GM12878 (cell line): ENCODE results near the gene RANBP17. TPM values are rescaled to one million over a fixed set of nuclear protein-coding genes. Genes with fewer than 3 reads are reported as not detected.

Source experiments
- ATAC-seq: fragments of 200-7000 bp; cut with Tn5 transposase; 3 replicates; pipeline ENCODE4 v1.9.1; 2020; ENCODE audit warnings: mild to moderate bottlenecking, moderate library complexity
- BruUV-seq: library from RNA; stranded (reverse); fragments of 400-500 nt; replicated peaks from 2 replicates; lab custom pipeline; 2021; lab: Mats Ljungman, UMichigan
- CTCF ChIA-PET: fragments of 300-600 bp; sonication (Branson Sonifier 250); formaldehyde crosslinking; extraction: SDS; loops from one replicate; lab custom pipeline; 2021; ENCODE audit warnings: inconsistent platforms; lab: Yijun Ruan, JAX
- POLR2A ChIA-PET: fragments of 350-600 bp; formaldehyde crosslinking; extraction: SDS; loops from one replicate; lab custom pipeline; 2021; ENCODE audit warnings: inconsistent platforms; lab: Charles Lee
- RAD21 ChIA-PET: fragments of 300-600 bp; sonication (Branson Sonifier 250); formaldehyde crosslinking; loops from one replicate; lab custom pipeline; 2023; ENCODE audit warnings: antibody characterized with exemption; ENCODE audit not compliant: unreplicated experiment; lab: Charles Lee
- SMC1A ChIA-PET: fragments of 300-600 bp; sonication (Branson Sonifier 250); formaldehyde crosslinking; loops from one replicate; lab custom pipeline; 2023; ENCODE audit not compliant: unreplicated experiment, uncharacterized antibody; lab: Charles Lee
- DNase-seq: peaks from one replicate; pipeline ENCODE4 v3.0.0-alpha.2; 2011; ENCODE audit warnings: low read depth, low spot score
- FAIRE-seq: peaks from 3 replicates; lab custom pipeline; 2011; peaks lifted over from hg19 to GRCh38; lab: Jason Lieb, UNC
- H2AFZ ChIP-seq: 2 replicates; pipeline ENCODE4 v1.6.0; 2011; ENCODE audit warnings: low read depth, low read length, control low read depth; ENCODE audit not compliant: control insufficient read depth
- H3K27ac ChIP-seq: 2 replicates; pipeline ENCODE4 v1.5.1; 2011; ENCODE audit warnings: control low read depth; ENCODE audit not compliant: control insufficient read depth, insufficient read depth
- H3K27me3 ChIP-seq, 2 experiments: replicated peaks in 1 of 2; 2 replicates each; pipeline versions ENCODE4 v1.6.0 to v1.6.1; 2011; ENCODE audit warnings: low read length in 1 of 2; ENCODE audit not compliant: control insufficient read depth in 2 of 2, insufficient read depth in 2 of 2
- H3K36me3 ChIP-seq, 2 experiments: 2 replicates each; pipeline ENCODE4 v1.5.1; 2011; ENCODE audit warnings: low read length in 1 of 2; ENCODE audit not compliant: control insufficient read depth in 2 of 2, insufficient read depth in 2 of 2
- H3K4me1 ChIP-seq: 2 replicates; pipeline ENCODE4 v1.6.1; 2011; ENCODE audit warnings: mild to moderate bottlenecking, low read length, moderate library complexity, mixed read lengths; ENCODE audit not compliant: control insufficient read depth, insufficient read depth
- H3K4me2 ChIP-seq: 2 replicates; pipeline ENCODE4 v1.6.0; 2011; ENCODE audit warnings: control low read depth; ENCODE audit not compliant: control insufficient read depth, insufficient read depth
- H3K4me3 ChIP-seq: fragments of 200-600 bp; sonication (generic); 2 replicates; pipeline ENCODE4 v1.5.1; 2016
- H3K79me2 ChIP-seq: 2 replicates; pipeline ENCODE4 v1.6.0; 2011; ENCODE audit warnings: low read length; ENCODE audit not compliant: control insufficient read depth, insufficient read depth
- H3K9ac ChIP-seq: 2 replicates; pipeline ENCODE4 v1.8.0; 2011; ENCODE audit warnings: low read length, control low read depth, mixed read lengths; ENCODE audit not compliant: control insufficient read depth, insufficient read depth
- H3K9me3 ChIP-seq: replicated peaks from 3 replicates; pipeline ENCODE4 v1.5.1; 2011; ENCODE audit warnings: mild to moderate bottlenecking, low read length; ENCODE audit not compliant: control insufficient read depth, insufficient read depth
- H4K20me1 ChIP-seq: 2 replicates; pipeline ENCODE4 v1.6.0; 2011; ENCODE audit not compliant: control insufficient read depth, insufficient read depth
- CBFB ChIP-seq: IDR thresholded peaks from 2 replicates; pipeline ENCODE4 v1.6.1; 2016; ENCODE audit warnings: antibody characterized with exemption, low read depth
- CBX3 ChIP-seq: fragments of 200-600 bp; sonication (generic); IDR thresholded peaks from 2 replicates; pipeline ENCODE4 v1.6.1; 2016; ENCODE audit warnings: low read depth, borderline replicate concordance
- CBX5 ChIP-seq: sonication (generic); IDR thresholded peaks from 2 replicates; pipeline ENCODE4 v1.6.1; 2016; ENCODE audit warnings: low read depth, moderate library complexity, mild to moderate bottlenecking, inconsistent platforms
- CEBPB ChIP-seq, 2 experiments: fragments of 150-350 bp in 1 of 2; IDR thresholded peaks; 2 replicates each; pipeline ENCODE4 v1.6.1; 2012 to 2014; ENCODE audit warnings: low read depth in 2 of 2, low read length in 2 of 2, borderline replicate concordance in 1 of 2, inconsistent platforms in 1 of 2
- CHD1 ChIP-seq: IDR thresholded peaks from 2 replicates; pipeline ENCODE4 v1.6.1; 2012; ENCODE audit warnings: low read depth, low read length, improper control_type of control experiment
- E2F8 ChIP-seq: fragments of 450-650 bp; IDR thresholded peaks from 2 replicates; pipeline ENCODE4 v1.6.1; 2018; ENCODE audit warnings: mild to moderate bottlenecking, low read depth, moderate library complexity; ENCODE audit not compliant: partially characterized antibody
- IRF4 ChIP-seq: IDR thresholded peaks from 2 replicates; pipeline ENCODE4 v1.6.1; 2011; ENCODE audit warnings: low read depth, low read length
- IRF5 ChIP-seq: fragments of 450-650 bp; IDR thresholded peaks from 2 replicates; pipeline ENCODE4 v1.6.1; 2017; ENCODE audit warnings: borderline replicate concordance
- JUNB ChIP-seq: IDR thresholded peaks from 2 replicates; pipeline ENCODE4 v1.6.1; 2016; ENCODE audit warnings: antibody characterized with exemption, mild to moderate bottlenecking
- JUND ChIP-seq: IDR thresholded peaks from 2 replicates; pipeline ENCODE4 v1.6.1; 2012; ENCODE audit warnings: low read depth, mild to moderate bottlenecking, low read length, improper control_type of control experiment, moderate library complexity
- KDM1A ChIP-seq: fragments of 200-600 bp; sonication (generic); IDR thresholded peaks from 2 replicates; pipeline ENCODE4 v1.6.1; 2016; ENCODE audit warnings: borderline replicate concordance
- NFYB ChIP-seq: IDR thresholded peaks from 2 replicates; pipeline ENCODE4 v1.6.1; 2011; ENCODE audit warnings: low read depth, mild to moderate bottlenecking, low read length, improper control_type of control experiment, moderate library complexity; ENCODE audit not compliant: insufficient read depth
- NR2C1 ChIP-seq: fragments of 450-650 bp; IDR thresholded peaks from 2 replicates; pipeline ENCODE4 v1.6.1; 2017; ENCODE audit warnings: antibody characterized with exemption, mild to moderate bottlenecking, moderate library complexity
- NR2C2 ChIP-seq: IDR thresholded peaks from 2 replicates; pipeline ENCODE4 v1.6.1; 2011; ENCODE audit warnings: borderline replicate concordance, low read depth; ENCODE audit not compliant: control insufficient read depth, insufficient read length
- PAX5 ChIP-seq: IDR thresholded peaks from 2 replicates; pipeline ENCODE4 v1.6.1; 2011; ENCODE audit warnings: low read depth, low read length, borderline replicate concordance
- PBX3 ChIP-seq: IDR thresholded peaks from 2 replicates; pipeline ENCODE4 v1.6.1; 2011; ENCODE audit warnings: mild to moderate bottlenecking, low read depth, low read length, moderate library complexity; ENCODE audit not compliant: insufficient replicate concordance
- POLR2A ChIP-seq: IDR thresholded peaks from 2 replicates; pipeline ENCODE4 v1.6.1; 2011; ENCODE audit warnings: low read depth, mild to moderate bottlenecking, low read length
- SREBF2 ChIP-seq: IDR thresholded peaks from 2 replicates; pipeline ENCODE4 v1.6.1; 2012; ENCODE audit warnings: mild to moderate bottlenecking, low read length
- TAF1 ChIP-seq: IDR thresholded peaks from 2 replicates; pipeline ENCODE4 v1.6.1; 2011; ENCODE audit warnings: mild to moderate bottlenecking, low read depth, low read length, borderline replicate concordance
- TCF12 ChIP-seq: IDR thresholded peaks from 2 replicates; pipeline ENCODE4 v1.6.1; 2011; ENCODE audit warnings: low read depth, mild to moderate bottlenecking, low read length
- WGBS: methylation state at CpG from one replicate; pipeline ENCODE4 v1.1.6; 2016; ENCODE audit warnings: low lambda C conversion rate; ENCODE audit not compliant: insufficient replicate concordance, insufficient coverage; ENCODE audit errors: missing lambda C conversion rate; 5-methylcytosine and 5-hydroxymethylcytosine counted together
- in situ Hi-C: fragments of 300-500 bp; cut with MboI; formaldehyde crosslinking; loops from 9 replicates; pipeline ENCODE4 v1.14.3; 2018; ENCODE audit warnings: mixed read lengths
- intact Hi-C: fragments of 100-400 bp; cut with micrococcal nuclease; formaldehyde crosslinking; loops from one replicate; pipeline ENCODE4 v1.14.2; 2022; ENCODE audit not compliant: unreplicated experiment
- polyA plus RNA-seq, 11 experiments: library from polyadenylated mRNA; depleted of rRNA in 4 of 11; unstranded in 6 of 11; stranded (reverse) in 5 of 11; fragments of >200 nt; fragmentation: Nextera tagmentation in 4 of 11; fragmentation: Illumina TruSeq in 1 of 11; extraction: Ambion mirVana in 4 of 11; extraction: Trizol in 1 of 11; gene quantifications; 1 replicate in 1 of 11; 2 replicates in 10 of 11; pipeline versions ENCODE4 v1.2.1 to v1.2.3, GENCODE V29; 2011 to 2016; ENCODE audit warnings: inconsistent platforms in 2 of 11, missing spikeins in 2 of 11, low read depth in 1 of 11
- total RNA-seq, 4 experiments: library from RNA; depleted of rRNA in 3 of 4; stranded (reverse); fragments of >200 nt in 3 of 4; fragmentation: Illumina TruSeq in 1 of 4; extraction: Trizol in 1 of 4; gene quantifications; 2 replicates each; pipeline versions ENCODE4 v1.2.1 to v1.2.3, GENCODE V29; 2013 to 2021

RANBP17 gene
- total and polyA plus RNA-seq, 10 of the 15 experiments (the other 5 are each of a cell fraction or from before 2014, with no cell fraction given), result 0.10 TPM; not detected in 9

GRCh38 chr5:171221916-171222315 lies 360.1 kb downstream of the RANBP17 start:
- Histone ChIP-seq H3K27ac (no peak overlapping the region), H3K9ac (no peak overlapping the region), H3K9me3 (no peaks in the 10 kb centered on the region), H3K27me3 (no peaks in the 10 kb centered on the region), H3K79me2 (no peaks in the 10 kb centered on the region), H4K20me1 (no peaks in the 10 kb centered on the region), H2AFZ (no peak overlapping the region), H3K36me3 (no peaks in the 10 kb centered on the region), H3K4me2 (no peak overlapping the region), H3K4me3 (no peak overlapping the region), H3K4me1 (no peaks in the 10 kb centered on the region)
- DNase-seq (no peak), FAIRE-seq (no peak), ATAC-seq (no peak)
- TF ChIP-seq PAX5 (no peak), E2F8 (no peak), CBFB (no peak), NR2C2 (no peak), IRF4 (no peak), TAF1 (no peak), KDM1A (no peak), NR2C1 (no peak), TCF12 (no peak), JUND (no peak), NFYB (no peak), SREBF2 (no peak), CBX5 (no peak), CHD1 (no peak), CEBPB (IDR thresholded peaks at IDR 0.05; ENCODE audit: borderline replicate concordance in 1 of 2, low read depth in 2 of 2, low read length in 2 of 2) (no peak), POLR2A (no peak), IRF5 (no peak), JUNB (no peak), CBX3 (no peak), PBX3 (no peak)
- BruUV-seq, result no TSS peak
- in situ Hi-C loops (no loop called here), intact Hi-C loops (no loop called here)
- ChIA-PET SMC1A (no interaction called here), CTCF (no interaction called here), POLR2A (no interaction called here), RAD21 (no interaction called here)
- 22% methylated on average over 2 of the region's 2 CpGs for WGBS
